Measurements from ENCODE around the gene AIMP1. TPM values are rescaled to one million over a fixed set of nuclear protein-coding genes. Genes with fewer than 3 reads are reported as not detected.

Gene AIMP1
- total and polyA plus RNA-seq, 4 experiments from 2014 or later: 47.0 to 95.9 (median 62.3) TPM

DNA sequence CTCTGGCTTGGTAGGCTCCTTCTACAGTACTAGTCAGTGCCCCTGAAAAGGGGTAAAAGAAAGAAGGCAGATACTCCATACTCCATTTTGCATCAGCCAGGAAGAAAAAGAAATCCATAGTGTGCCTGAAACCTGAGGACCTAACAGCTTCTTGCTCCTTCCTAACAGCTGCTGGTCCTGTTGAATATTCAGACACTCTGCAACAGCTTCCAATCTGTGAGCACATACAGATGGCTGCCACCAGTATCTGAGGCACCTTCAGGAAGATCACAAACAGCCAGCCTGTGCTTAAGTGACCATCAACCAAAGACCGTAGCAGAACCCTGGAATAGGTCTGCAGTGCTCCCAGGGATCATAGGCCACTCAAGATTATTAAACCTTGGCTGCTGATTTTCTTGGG is 47.9 kb downstream of the AIMP1 start:
- CTCF ChIA-PET (ENCODE audit: partially characterized antibody): no interaction called here
- no peak overlapping the region for H3K27ac ChIP-seq (ENCODE audit: low read depth, low read length)
- no peak for DNase-seq
- H3K36me3 Mint-ChIP-seq: no peaks in the 10 kb centered on the region
- no peaks in the 10 kb centered on the region for H3K4me1 ChIP-seq (ENCODE audit: insufficient read depth, low read length)
- no peaks in the 10 kb centered on the region for H3K27me3 ChIP-seq (ENCODE audit: insufficient read depth, low read length)
- H3K9me3 Mint-ChIP-seq: no peaks in the 10 kb centered on the region
- H3K27me3 Mint-ChIP-seq: peaks cover 5 to 6% of the 10 kb centered on the region in 2 donors
- POLR2A ChIA-PET (ENCODE audit: partially characterized antibody): no interaction called here
- H3K36me3 ChIP-seq (ENCODE audit: insufficient read depth, low read length): no peaks in the 10 kb centered on the region
- H3K4me3 Mint-ChIP-seq: no peak overlapping the region
- no peak overlapping the region for H3K27ac Mint-ChIP-seq
- no peak overlapping the region for H3K4me3 ChIP-seq (ENCODE audit: low read length in 2 of 2)
- no peaks in the 10 kb centered on the region for H3K9me3 ChIP-seq (ENCODE audit: control insufficient read depth in 1 of 2, low read length in 2 of 2)
- intact Hi-C loops (cut with micrococcal nuclease): no loop called here
- peaks cover 0 to under 1% (median 0%) of the 10 kb centered on the region in 4 donors for H3K4me1 Mint-ChIP-seq

GRCh38 chr4:106365613-106366012 is 49.3 kb downstream of the AIMP1 start:
- Mint-ChIP-seq H3K4me1 (peaks cover 0 to 4% (median 0%) of the 10 kb centered on the region in 4 donors), H3K4me3 (no peak overlapping the region), H3K36me3 (no peaks in the 10 kb centered on the region), H3K9me3 (no peaks in the 10 kb centered on the region), H3K27me3 (peaks cover 7 to 8% of the 10 kb centered on the region in 2 donors), H3K27ac (no peak overlapping the region)
- intact Hi-C loops (cut with micrococcal nuclease): no loop called here
- H3K4me3 ChIP-seq (ENCODE audit: low read length in 2 of 2): no peak overlapping the region
- H3K27me3 ChIP-seq (ENCODE audit: insufficient read depth, low read length): no peaks in the 10 kb centered on the region
- no peak for DNase-seq
- no peaks in the 10 kb centered on the region for H3K4me1 ChIP-seq (ENCODE audit: insufficient read depth, low read length)
- H3K27ac ChIP-seq (ENCODE audit: low read depth, low read length): no peak overlapping the region
- H3K36me3 ChIP-seq (ENCODE audit: insufficient read depth, low read length): no peaks in the 10 kb centered on the region
- CTCF ChIA-PET (ENCODE audit: partially characterized antibody): no interaction called here
- POLR2A ChIA-PET (ENCODE audit: partially characterized antibody): no interaction called here
- no peaks in the 10 kb centered on the region for H3K9me3 ChIP-seq (ENCODE audit: control insufficient read depth in 1 of 2, low read length in 2 of 2)

GRCh38 chr4:106366026-106366425 is 49.7 kb downstream of the AIMP1 start:
- Histone ChIP-seq H3K4me3 (ENCODE audit: low read length in 2 of 2) (no peak overlapping the region), H3K36me3 (ENCODE audit: insufficient read depth, low read length) (no peaks in the 10 kb centered on the region), H3K9me3 (ENCODE audit: control insufficient read depth in 1 of 2, low read length in 2 of 2) (no peaks in the 10 kb centered on the region), H3K4me1 (ENCODE audit: insufficient read depth, low read length) (no peaks in the 10 kb centered on the region), H3K27ac (ENCODE audit: low read depth, low read length) (no peak overlapping the region), H3K27me3 (ENCODE audit: insufficient read depth, low read length) (no peaks in the 10 kb centered on the region)
- Mint-ChIP-seq H3K4me3 (no peak overlapping the region), H3K36me3 (no peaks in the 10 kb centered on the region), H3K27ac (no peak overlapping the region), H3K27me3 (peaks cover 7 to 8% of the 10 kb centered on the region in 2 donors), H3K4me1 (peaks cover 0 to 4% (median 0%) of the 10 kb centered on the region in 4 donors), H3K9me3 (no peaks in the 10 kb centered on the region)
- ChIA-PET CTCF (ENCODE audit: partially characterized antibody) (no interaction called here), POLR2A (ENCODE audit: partially characterized antibody) (no interaction called here)
- intact Hi-C loops (cut with micrococcal nuclease): no loop called here
- no peak for DNase-seq

- intact Hi-C loops (cut with micrococcal nuclease): no loop called here
These were observed 50.7 kb downstream of the AIMP1 start for GRCh38 chr4:106367072-106367471.

GRCh38 chr4:106368678-106369077 is 52.3 kb downstream of the AIMP1 start, which contains the start of gene GIMD1:
Gene GIMD1, minus strand, starts transcription at chr4:106368778. Its CDS starts 1,343 bp downstream, at chr4:106367435.
- H3K27me3 Mint-ChIP-seq: peaks cover 9 to 13% of the 10 kb centered on the region in 2 donors
- H3K27ac Mint-ChIP-seq: no peak within 1 kb of the TSS
- Histone ChIP-seq H3K36me3 (ENCODE audit: insufficient read depth, low read length) (no peaks in the 10 kb centered on the region), H3K27me3 (ENCODE audit: insufficient read depth, low read length) (no peaks in the 10 kb centered on the region), H3K4me3 (ENCODE audit: low read length in 2 of 2) (no peak within 1 kb of the TSS), H3K27ac (ENCODE audit: low read depth, low read length) (no peak within 1 kb of the TSS), H3K9me3 (ENCODE audit: control insufficient read depth in 1 of 2, low read length in 2 of 2) (no peaks in the 10 kb centered on the region), H3K4me1 (ENCODE audit: insufficient read depth, low read length) (no peaks in the 10 kb centered on the region)
- H3K9me3 Mint-ChIP-seq: no peaks in the 10 kb centered on the region
- CTCF ChIA-PET (ENCODE audit: partially characterized antibody): no interaction called here
- no peaks in the 10 kb centered on the region for H3K36me3 Mint-ChIP-seq
- peaks cover 0 to 4% (median 0%) of the 10 kb centered on the region in 4 donors for H3K4me1 Mint-ChIP-seq
- POLR2A ChIA-PET (ENCODE audit: partially characterized antibody): no interaction called here
- DNase-seq: no peak
- H3K4me3 Mint-ChIP-seq: no peak within 1 kb of the TSS
- intact Hi-C loops (cut with micrococcal nuclease): no loop called here

More at GRCh38 chr4:106367072-106367471, 50.7 kb downstream of the AIMP1 start:
- Histone ChIP-seq H3K9me3 (ENCODE audit: control insufficient read depth in 1 of 2, low read length in 2 of 2) (no peaks in the 10 kb centered on the region), H3K4me1 (ENCODE audit: insufficient read depth, low read length) (no peaks in the 10 kb centered on the region), H3K36me3 (ENCODE audit: insufficient read depth, low read length) (no peaks in the 10 kb centered on the region), H3K27ac (ENCODE audit: low read depth, low read length) (no peak overlapping the region), H3K27me3 (ENCODE audit: insufficient read depth, low read length) (no peaks in the 10 kb centered on the region), H3K4me3 (ENCODE audit: low read length in 2 of 2) (no peak overlapping the region)
- H3K4me3 Mint-ChIP-seq: no peak overlapping the region
- H3K9me3 Mint-ChIP-seq: no peaks in the 10 kb centered on the region
- peaks cover 0 to 4% (median 0%) of the 10 kb centered on the region in 4 donors for H3K4me1 Mint-ChIP-seq
- peaks cover 9% of the 10 kb centered on the region in 2 donors for H3K27me3 Mint-ChIP-seq
- CTCF ChIA-PET (ENCODE audit: partially characterized antibody): no interaction called here
- POLR2A ChIA-PET (ENCODE audit: partially characterized antibody): no interaction called here
- no peaks in the 10 kb centered on the region for H3K36me3 Mint-ChIP-seq
- H3K27ac Mint-ChIP-seq: no peak overlapping the region
- no peak for DNase-seq

GRCh38 chr4:106369456-106370060 is 53.2 kb downstream of the AIMP1 start:
- no peaks in the 10 kb centered on the region for H3K9me3 Mint-ChIP-seq
- CTCF ChIA-PET (ENCODE audit: partially characterized antibody): no interaction called here
- intact Hi-C loops (cut with micrococcal nuclease): no loop called here
- no peaks in the 10 kb centered on the region for H3K27me3 ChIP-seq (ENCODE audit: insufficient read depth, low read length)
- no peak overlapping the region for H3K4me3 Mint-ChIP-seq
- H3K4me1 ChIP-seq (ENCODE audit: insufficient read depth, low read length): no peaks in the 10 kb centered on the region
- peak in 4 of 5 donors; percentile 1 to 3 (median 3) for DNase-seq
- no peaks in the 10 kb centered on the region for H3K9me3 ChIP-seq (ENCODE audit: control insufficient read depth in 1 of 2, low read length in 2 of 2)
- H3K36me3 ChIP-seq (ENCODE audit: insufficient read depth, low read length): no peaks in the 10 kb centered on the region
- H3K4me1 Mint-ChIP-seq: peaks cover 0 to 4% (median 0%) of the 10 kb centered on the region in 4 donors
- no peak overlapping the region for H3K27ac Mint-ChIP-seq
- H3K4me3 ChIP-seq (ENCODE audit: low read length in 2 of 2): no peak overlapping the region
- H3K27me3 Mint-ChIP-seq: peaks cover 12 to 13% of the 10 kb centered on the region in 2 donors
- POLR2A ChIA-PET (ENCODE audit: partially characterized antibody): no interaction called here
- no peak overlapping the region for H3K27ac ChIP-seq (ENCODE audit: low read depth, low read length)
- H3K36me3 Mint-ChIP-seq: no peaks in the 10 kb centered on the region

- H3K27me3 ChIP-seq (ENCODE audit: insufficient read depth, low read length): no peaks in the 10 kb centered on the region
- Mint-ChIP-seq H3K4me1 (peaks cover 0 to 4% (median 0%) of the 10 kb centered on the region in 4 donors), H3K36me3 (no peaks in the 10 kb centered on the region), H3K27ac (no peak overlapping the region), H3K9me3 (no peaks in the 10 kb centered on the region), H3K4me3 (no peak overlapping the region), H3K27me3 (peaks cover 11 to 14% of the 10 kb centered on the region in 2 donors)
- no peak overlapping the region for H3K27ac ChIP-seq (ENCODE audit: low read depth, low read length)
- DNase-seq: no peak
- POLR2A ChIA-PET (ENCODE audit: partially characterized antibody): no interaction called here
- H3K4me1 ChIP-seq (ENCODE audit: insufficient read depth, low read length): no peaks in the 10 kb centered on the region
- intact Hi-C loops (cut with micrococcal nuclease): no loop called here
- H3K4me3 ChIP-seq (ENCODE audit: low read length in 2 of 2): no peak overlapping the region
- H3K36me3 ChIP-seq (ENCODE audit: insufficient read depth, low read length): no peaks in the 10 kb centered on the region
- CTCF ChIA-PET (ENCODE audit: partially characterized antibody): no interaction called here
- no peaks in the 10 kb centered on the region for H3K9me3 ChIP-seq (ENCODE audit: control insufficient read depth in 1 of 2, low read length in 2 of 2)
These were observed 53.9 kb downstream of the AIMP1 start for GRCh38 chr4:106370214-106370613.
